Activated naive CD8-positive, alpha-beta T cell treated with anti-CD3 and anti-CD28 coated beads, Interleukin-2, amount 10 ng/mL, durations not matched to agents 7 days and 5 days (primary cell): ENCODE results near the gene SNAPC2. TPM values are rescaled to one million over a fixed set of nuclear protein-coding genes. Genes with fewer than 3 reads are reported as not detected.
"Not testable (repeated sequence)": the region's sequence is repeated elsewhere in the genome, so short reads cannot be mapped to it uniquely, and the experiment has no call there.

Source experiments
- ATAC-seq: fragments of 150-1000 bp; cut with Tn5 transposase; one replicate; pipeline ENCODE4 v1.10.0; 2021; ENCODE audit warnings: low read depth, moderate library complexity
- POLR2A ChIA-PET: fragments of 350-600 bp; sonication (Branson Sonifier 250); formaldehyde crosslinking; loops from one replicate; lab custom pipeline; 2021; ENCODE audit warnings: antibody characterized with exemption; lab: Charles Lee
- DNase-seq: peaks from one replicate; pipeline ENCODE4 v3.0.0; 2021
- H3K27ac Mint-ChIP-seq: one replicate; pipeline ENCODE4 v1.8.0; 2022; ENCODE audit warnings: mild to moderate bottlenecking, mixed read lengths
- H3K27me3 Mint-ChIP-seq: one replicate; pipeline ENCODE4 v1.8.0; 2022; ENCODE audit warnings: mild to moderate bottlenecking, moderate library complexity, mixed read lengths
- H3K36me3 Mint-ChIP-seq: one replicate; pipeline ENCODE4 v1.8.0; 2021; ENCODE audit warnings: mild to moderate bottlenecking, mixed read lengths
- H3K4me1 Mint-ChIP-seq: one replicate; pipeline ENCODE4 v1.8.0; 2021; ENCODE audit warnings: mixed read lengths
- H3K4me3 Mint-ChIP-seq: one replicate; pipeline ENCODE4 v1.8.0; 2022; ENCODE audit warnings: mild to moderate bottlenecking, moderate library complexity, mixed read lengths
- H3K9me3 Mint-ChIP-seq: one replicate; pipeline ENCODE4 v1.8.0; 2021; ENCODE audit warnings: mixed read lengths
- total RNA-seq, 2 experiments: library from RNA; stranded (reverse); gene quantifications; one replicate each; pipeline ENCODE4 v1.2.3, GENCODE V29; 2021

SNAPC2 gene
- total RNA-seq, 2 experiments from 2014 or later = 18.3 to 20.7 TPM

DNA sequence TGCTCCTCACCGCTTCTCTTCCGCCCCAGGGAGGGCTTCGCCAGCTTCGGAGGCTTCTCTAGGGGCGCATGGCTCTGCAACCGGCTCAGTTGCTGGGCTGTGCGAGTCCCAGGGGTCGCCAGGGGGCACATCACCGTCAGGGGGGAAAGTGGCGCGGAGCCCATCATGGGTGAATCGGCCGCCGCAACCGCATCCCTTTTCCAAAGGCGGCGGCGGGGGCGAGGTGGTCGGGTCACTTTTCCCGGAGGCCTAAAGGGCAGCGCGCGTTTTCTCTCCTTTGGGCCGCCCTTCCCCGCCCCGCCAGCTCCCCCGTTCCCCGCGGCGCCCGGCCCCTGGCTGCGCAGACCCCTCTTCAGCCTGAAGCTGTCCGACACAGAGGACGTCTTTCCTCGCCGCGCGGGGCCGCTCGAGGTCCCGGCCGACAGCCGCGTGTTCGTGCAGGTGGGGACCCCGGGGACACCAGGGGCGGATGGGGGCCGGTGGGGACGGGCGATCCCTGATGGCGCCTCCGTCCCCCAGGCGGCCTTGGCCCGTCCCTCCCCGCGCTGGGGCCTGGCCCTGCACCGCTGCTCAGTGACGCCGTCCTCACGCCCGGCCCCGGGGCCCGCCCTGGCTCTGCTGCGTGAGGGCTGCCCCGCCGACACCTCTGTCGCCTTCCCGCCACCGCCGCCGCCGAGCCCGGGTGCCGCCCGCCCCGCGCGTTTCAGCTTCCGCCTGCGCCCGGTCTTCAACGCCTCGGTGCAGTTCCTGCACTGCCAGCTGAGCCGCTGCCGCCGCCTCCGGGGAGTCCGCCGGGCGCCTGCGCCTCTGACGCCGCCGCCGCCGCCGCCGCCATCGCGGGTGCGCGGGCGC, 3.8 kb upstream of the SNAPC2 start:
- H3K27ac Mint-ChIP-seq = no peak overlapping the region
- POLR2A ChIA-PET = interaction anchor here (1.2 kb wide), 1 partner anchor 13 kb away, joined by 6 read pairs; the partner anchor contains the start of gene MAP2K7
- H3K4me1 Mint-ChIP-seq = peaks cover 18% of the 10 kb centered on the region
- H3K36me3 Mint-ChIP-seq = peaks cover 7% of the 10 kb centered on the region
- ATAC-seq (peak; percentile 9), DNase-seq (peak; percentile 78)
- peak overlapping the region; percentile 78 for H3K4me3 Mint-ChIP-seq
- H3K9me3 Mint-ChIP-seq = no peaks in the 10 kb centered on the region
- H3K27me3 Mint-ChIP-seq = peaks cover 43% of the 10 kb centered on the region

DNA sequence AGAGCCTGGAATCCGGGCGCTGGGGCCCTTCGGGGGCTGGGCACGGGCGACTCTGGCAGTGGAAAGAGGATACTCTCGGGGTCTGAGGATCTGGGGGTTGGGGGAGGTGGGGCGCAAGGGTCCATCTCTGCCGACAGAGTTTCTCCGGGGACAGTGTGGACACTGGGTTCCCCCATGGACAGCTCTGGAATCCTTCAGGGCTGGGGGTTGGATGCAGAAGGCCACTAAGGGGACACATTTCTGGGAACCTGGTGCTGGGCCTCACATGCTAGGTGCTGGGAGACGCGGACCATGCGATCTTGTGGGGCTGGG, 3.2 kb upstream of the SNAPC2 start:
- no peak for ATAC-seq
- Mint-ChIP-seq H3K9me3 (no peaks in the 10 kb centered on the region), H3K36me3 (peaks cover 6% of the 10 kb centered on the region), H3K4me1 (peaks cover 20% of the 10 kb centered on the region), H3K27me3 (peaks cover 43% of the 10 kb centered on the region), H3K4me3 (peak overlapping the region; percentile 78), H3K27ac (peak overlapping the region; percentile 56)
- POLR2A ChIA-PET = interaction anchor here (0.9 kb wide), 1 partner anchor 13 kb away, joined by 4 read pairs; the partner anchor contains the start of gene MAP2K7
- DNase-seq = no peak

- ATAC-seq (peak; percentile 11), DNase-seq (peak; percentile 73)
- H3K27me3 Mint-ChIP-seq = peaks cover 43% of the 10 kb centered on the region
- peaks cover 5% of the 10 kb centered on the region for H3K36me3 Mint-ChIP-seq
- peaks cover 22% of the 10 kb centered on the region for H3K4me1 Mint-ChIP-seq
- H3K27ac Mint-ChIP-seq = peak overlapping the region; percentile 38
- no peaks in the 10 kb centered on the region for H3K9me3 Mint-ChIP-seq
- POLR2A ChIA-PET = interaction anchor here (0.6 to 1.9 kb wide), 4 partner anchors 14 to 26 kb away, joined by 3 to 4 read pairs (median 4); partner anchors contain the start of genes MAP2K7 and TIMM44
- peak overlapping the region; percentile 78 for H3K4me3 Mint-ChIP-seq
Measured at GRCh38 chr19:7917267-7918061, 2.7 kb upstream of the SNAPC2 start.

DNA sequence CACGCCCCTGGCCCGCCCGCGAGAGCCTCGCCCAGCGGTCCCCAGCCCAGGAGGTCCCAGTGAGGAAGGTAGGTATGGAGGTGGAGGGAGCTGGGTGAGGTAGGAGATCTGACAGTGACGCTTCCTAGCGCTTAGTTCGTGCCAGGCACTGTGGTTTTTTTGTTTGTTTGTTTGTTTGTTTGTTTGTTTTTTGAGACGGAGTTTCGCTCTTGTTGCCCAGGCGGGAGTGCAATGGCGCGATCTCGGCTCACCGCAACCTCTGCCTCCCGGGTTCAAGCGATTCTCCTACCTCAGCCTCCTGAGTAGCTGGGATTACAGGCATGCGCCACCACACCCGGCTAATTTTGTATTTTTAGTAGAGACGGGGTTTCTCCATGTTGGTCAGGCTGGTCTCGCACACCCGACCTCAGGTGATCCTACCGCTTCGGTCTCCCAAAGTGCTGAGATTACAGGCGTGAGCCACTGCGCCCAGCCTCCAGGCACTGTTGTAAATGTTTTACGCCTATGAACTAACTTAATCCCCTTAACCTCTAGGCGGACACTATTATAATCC, 2.0 kb upstream of the SNAPC2 start:
- not testable (repeated sequence) for H3K36me3 Mint-ChIP-seq, ATAC-seq, H3K9me3 Mint-ChIP-seq, H3K27ac Mint-ChIP-seq, DNase-seq
- peak overlapping the region; percentile 61 for H3K4me3 Mint-ChIP-seq
- peaks cover 22% of the 10 kb centered on the region for H3K4me1 Mint-ChIP-seq
- H3K27me3 Mint-ChIP-seq = peaks cover 43% of the 10 kb centered on the region
- POLR2A ChIA-PET = interaction anchor here (0.6 to 1.9 kb wide), 3 partner anchors 15 to 25 kb away, joined by 3 to 4 read pairs (median 4); partner anchors contain the start of genes MAP2K7 and TIMM44

GRCh38 chr19:7918615-7919421, 1.3 kb upstream of the SNAPC2 start:
- Mint-ChIP-seq H3K4me3 (peak overlapping the region; percentile 82), H3K4me1 (peaks cover 22% of the 10 kb centered on the region), H3K27ac (peak overlapping the region; percentile 81), H3K36me3 (peaks cover 2% of the 10 kb centered on the region), H3K9me3 (no peaks in the 10 kb centered on the region), H3K27me3 (peaks cover 43% of the 10 kb centered on the region)
- no peak for DNase-seq
- POLR2A ChIA-PET = interaction anchor here (0.7 to 1.9 kb wide), 3 partner anchors 9 to 24 kb away, joined by 3 to 4 read pairs (median 3); partner anchors contain the start of genes MAP2K7 and TIMM44
- no peak for ATAC-seq

- Mint-ChIP-seq H3K4me1 (peaks cover 21% of the 10 kb centered on the region), H3K4me3 (peak overlapping the region; percentile 100), H3K27ac (peak overlapping the region; percentile 99), H3K27me3 (peaks cover 31% of the 10 kb centered on the region), H3K36me3 (peaks cover 2% of the 10 kb centered on the region), H3K9me3 (no peaks in the 10 kb centered on the region)
- POLR2A ChIA-PET = interaction anchor here (0.6 to 2.6 kb wide), 9 partner anchors 10 to 852 kb away, joined by 3 to 22 read pairs (median 5); partner anchors contain the start of genes MAP2K7, TIMM44 and ZNF557
- DNase-seq (peak; percentile 97), ATAC-seq (peak; percentile 40)
Measured at GRCh38 chr19:7920519-7921301, 572 bp downstream of the SNAPC2 start.

- DNase-seq (no peak), ATAC-seq (no peak)
- Mint-ChIP-seq H3K9me3 (no peaks in the 10 kb centered on the region), H3K4me1 (peaks cover 21% of the 10 kb centered on the region), H3K36me3 (peaks cover 2% of the 10 kb centered on the region), H3K27me3 (peaks cover 27% of the 10 kb centered on the region), H3K4me3 (peak overlapping the region; percentile 100), H3K27ac (peak overlapping the region; percentile 99)
- POLR2A ChIA-PET = interaction anchor here (1.4 to 2.6 kb wide), 6 partner anchors 9 to 852 kb away, joined by 5 to 22 read pairs (median 14); partner anchors contain the start of genes MAP2K7, TIMM44 and ZNF557
Measured at GRCh38 chr19:7921302-7921966, 1.3 kb downstream of the SNAPC2 start.

GRCh38 chr19:7921967-7922835, 2.1 kb downstream of the SNAPC2 start:
- Mint-ChIP-seq H3K27me3 (peaks cover 23% of the 10 kb centered on the region), H3K36me3 (peaks cover 2% of the 10 kb centered on the region), H3K4me3 (peak overlapping the region; percentile 100), H3K9me3 (no peaks in the 10 kb centered on the region), H3K4me1 (peaks cover 21% of the 10 kb centered on the region), H3K27ac (no peak overlapping the region)
- ATAC-seq = no peak
- POLR2A ChIA-PET = interaction anchor here (1.0 to 2.6 kb wide), 4 partner anchors 22 to 853 kb away, joined by 3 to 19 read pairs (median 9); partner anchors contain the start of genes TIMM44 and ZNF557
- DNase-seq = no peak

DNA sequence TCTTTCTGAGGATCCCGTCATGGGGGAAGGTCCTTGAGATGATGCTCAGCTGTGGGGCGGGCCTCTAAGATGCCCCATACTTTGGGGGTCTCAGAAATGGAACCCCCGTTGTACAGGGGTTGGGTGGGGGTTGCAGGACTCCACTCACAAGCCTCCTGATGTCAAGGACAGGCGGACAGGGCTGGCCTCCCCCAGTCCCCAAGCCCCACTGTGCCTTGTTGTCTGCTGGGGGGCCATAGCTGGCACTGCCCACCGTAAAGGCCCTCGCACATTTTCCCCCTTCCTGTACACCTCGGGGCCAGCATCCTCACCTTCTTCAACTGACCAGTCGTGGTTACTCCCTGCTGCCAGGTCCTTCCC, 2.7 kb downstream of the SNAPC2 start:
- no peak overlapping the region for H3K27ac Mint-ChIP-seq
- peaks cover 2% of the 10 kb centered on the region for H3K36me3 Mint-ChIP-seq
- H3K4me3 Mint-ChIP-seq = no peak overlapping the region
- H3K9me3 Mint-ChIP-seq = no peaks in the 10 kb centered on the region
- ATAC-seq (no peak), DNase-seq (no peak)
- peaks cover 21% of the 10 kb centered on the region for H3K27me3 Mint-ChIP-seq
- peaks cover 21% of the 10 kb centered on the region for H3K4me1 Mint-ChIP-seq
- POLR2A ChIA-PET = interaction anchor here (1.0 kb wide), 1 partner anchor 53 kb away, joined by 3 read pairs; no protein-coding TSS in a partner anchor

DNA sequence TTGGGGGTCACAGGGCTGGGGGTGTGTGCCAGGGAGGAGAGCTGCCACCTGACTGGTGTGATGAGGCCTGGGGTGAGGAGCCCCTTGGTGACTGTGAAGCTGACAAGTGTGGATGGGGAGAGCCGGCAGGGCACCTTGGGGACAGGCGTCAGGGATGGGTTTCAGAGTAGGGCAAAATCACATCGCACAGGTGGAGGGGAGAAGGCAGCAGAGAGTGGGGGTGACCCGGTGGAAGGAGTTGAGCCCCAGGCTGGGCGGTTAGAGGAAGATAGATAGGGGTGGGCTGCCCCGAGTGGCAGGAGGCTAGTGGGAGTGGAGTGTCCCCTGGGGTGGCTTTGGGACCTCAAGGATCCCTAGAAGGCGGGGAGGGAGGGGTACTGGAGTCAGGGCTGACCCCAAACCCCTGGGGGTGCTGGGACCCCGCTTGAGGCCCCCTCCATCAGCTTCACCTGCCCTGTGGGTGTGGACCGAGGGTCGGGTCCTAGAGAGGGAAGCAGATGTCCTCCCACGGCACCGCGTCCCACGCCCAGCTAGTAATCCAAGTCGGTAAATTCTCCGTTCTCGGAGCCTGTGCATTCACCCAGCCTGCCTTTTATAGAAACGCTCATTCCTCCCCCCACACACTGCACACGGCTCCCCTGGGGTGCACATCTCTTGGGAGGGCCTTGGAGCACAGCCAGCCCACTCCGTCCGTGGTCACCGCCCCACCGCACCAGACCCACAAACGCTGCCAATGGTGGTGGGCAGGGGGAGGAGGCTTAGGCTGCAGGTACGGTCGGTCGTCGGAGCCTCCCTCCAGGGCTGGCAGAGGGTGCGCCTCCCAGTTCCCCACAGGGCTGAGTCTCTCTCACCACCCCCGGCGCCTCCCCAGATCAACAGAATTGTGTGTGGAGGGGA, 3.4 kb downstream of the SNAPC2 start:
- no peak overlapping the region for H3K27ac Mint-ChIP-seq
- POLR2A ChIA-PET = interaction anchor here (0.9 to 1.0 kb wide), 2 partner anchors 20 to 54 kb away, joined by 3 to 4 read pairs; partner anchors contain the start of gene MAP2K7
- H3K4me1 Mint-ChIP-seq = peaks cover 17% of the 10 kb centered on the region
- peak overlapping the region; percentile 28 for H3K4me3 Mint-ChIP-seq
- DNase-seq (no peak), ATAC-seq (no peak)
- H3K36me3 Mint-ChIP-seq = no peaks in the 10 kb centered on the region
- H3K9me3 Mint-ChIP-seq = no peaks in the 10 kb centered on the region
- H3K27me3 Mint-ChIP-seq = peaks cover 14% of the 10 kb centered on the region
